ENCODE data around the gene RGS11. TPM values are rescaled to one million over a fixed set of nuclear protein-coding genes. Genes with fewer than 3 reads are reported as not detected.

RGS11 gene
- total and polyA plus RNA-seq, 9 of the 15 experiments (the other 6 are each of a cell fraction or from before 2014, with no cell fraction given): not detected

- Histone ChIP-seq H2AFZ (ENCODE audit: low read depth, low read length) (peak overlapping the region; percentile 45), H3K4me3 (no peak overlapping the region), H3K4me2 (ENCODE audit: insufficient read depth, low read length) (no peak overlapping the region), H3K4me1 (replicated peaks in 1 of 2; ENCODE audit: control insufficient read depth in 2 of 2, insufficient read depth in 2 of 2, low read length in 2 of 2) (peaks cover 15 to 32% of the 10 kb centered on the region in 2 experiments), H3K27me3 (ENCODE audit: control insufficient read depth in 2 of 2, insufficient read depth in 2 of 2, low read length in 2 of 2) (no peaks in the 10 kb centered on the region), H3K9me1 (ENCODE audit: control insufficient read depth, insufficient read depth, low read length) (no peaks in the 10 kb centered on the region), H3K79me2 (ENCODE audit: control insufficient read depth, insufficient read depth, low read length) (peaks cover 27% of the 10 kb centered on the region), H3K27ac (ENCODE audit: extremely low read depth, low read depth, low read length) (peak overlapping the region; percentile 51; the same call in 2 of the 3 replicates), H3K36me3 (ENCODE audit: control insufficient read depth, insufficient read depth, low read length) (no peaks in the 10 kb centered on the region), H4K20me1 (replicated peaks; ENCODE audit: control insufficient read depth, insufficient read depth, low read length) (no peaks in the 10 kb centered on the region), H3K9ac (ENCODE audit: insufficient read depth in 1 of 2, low read depth in 2 of 2, low read length in 2 of 2) (peak overlapping the region in 1 of 2 experiments; percentile 79; a peak in 3 of 4 replicates), H3K9me3 (replicated peaks; ENCODE audit: control insufficient read depth, insufficient read depth, low read depth, low read length) (no peaks in the 10 kb centered on the region)
- intact Hi-C loops (cut with micrococcal nuclease): no loop called here
- peak; percentile 48 for ATAC-seq
- peak in 2 of 4 experiments; percentile 3 to 4 for DNase-seq (ENCODE audit: extremely low read depth in 1 of 4, low spot score in 3 of 4)
- peak; percentile 11 for FAIRE-seq
- in situ Hi-C loops (cut with MboI): no loop called here
- CTCF ChIA-PET (ENCODE audit: low intra/inter-chr PET ratio): no interaction called here
- 75% methylated on average over 9 of the region's 9 CpGs for WGBS (ENCODE audit: insufficient coverage, low coverage, missing lambda C conversion rate)
- POLR2A ChIA-PET: interaction anchor here (0.8 to 3.7 kb wide), 3 partner anchors 9 to 13 kb away, joined by 3 to 14 read pairs (median 4); no protein-coding TSS in a partner anchor
- TF ChIP-seq BCL6 (CRISPR knock-in tag; IDR thresholded peaks at IDR 0.05) (no peak), ZNF655 (CRISPR knock-in tag; IDR thresholded peaks at IDR 0.05) (no peak), CREBBP (IDR thresholded peaks at IDR 0.05; ENCODE audit: low read depth, low read length) (no peak), ZNF121 (CRISPR knock-in tag; conservative IDR thresholded peaks at IDR 0.05) (peak; percentile 92), DDX20 (tag; IDR thresholded peaks at IDR 0.05; ENCODE audit: low read depth) (no peak)
- no TSS peak for BruUV-seq (replicated peaks)
These were observed 30.6 kb downstream of the RGS11 start for GRCh38 chr16:245105-245504.
